ENCODE data around the gene CD3E. TPM values are rescaled to one million over a fixed set of nuclear protein-coding genes. Genes with fewer than 3 reads are reported as not detected.

Gene CD3E
- total RNA-seq = 1 to 10 TPM; 6.3 to 9.7 (median 9.7) TPM
- long read RNA-seq, donor 1, partial matches to known transcripts = 1 of 2 reads
- long read RNA-seq, donor 1, other reads (novel, unspliced or antisense) = 1 of 2 reads
- long read RNA-seq, donor 2, partial matches to known transcripts = 0 of 3 reads
- long read RNA-seq, donor 2, other reads (novel, unspliced or antisense) = 3 of 3 reads

DNA sequence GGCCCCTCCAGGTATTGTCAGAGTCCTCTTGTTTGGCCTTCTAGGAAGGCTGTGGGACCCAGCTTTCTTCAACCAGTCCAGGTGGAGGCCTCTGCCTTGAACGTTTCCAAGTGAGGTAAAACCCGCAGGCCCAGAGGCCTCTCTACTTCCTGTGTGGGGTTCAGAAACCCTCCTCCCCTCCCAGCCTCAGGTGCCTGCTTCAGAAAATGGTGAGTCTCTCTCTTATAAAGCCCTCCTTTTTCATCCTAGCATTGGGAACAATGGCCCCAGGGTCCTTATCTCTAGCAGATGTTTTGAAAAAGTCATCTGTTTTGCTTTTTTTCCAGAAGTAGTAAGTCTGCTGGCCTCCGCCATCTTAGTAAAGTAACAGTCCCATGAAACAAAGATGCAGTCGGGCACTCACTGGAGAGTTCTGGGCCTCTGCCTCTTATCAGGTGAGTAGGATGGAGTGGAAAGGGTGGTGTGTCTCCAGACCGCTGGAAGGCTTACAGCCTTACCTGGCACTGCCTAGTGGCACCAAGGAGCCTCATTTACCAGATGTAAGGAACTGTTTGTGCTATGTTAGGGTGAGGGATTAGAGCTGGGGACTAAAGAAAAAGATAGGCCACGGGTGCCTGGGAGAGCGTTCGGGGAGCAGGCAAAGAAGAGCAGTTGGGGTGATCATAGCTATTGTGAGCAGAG lies at the start of gene CD3E:
TSS of gene CD3E (plus strand) at position 163 of the 681 bp plus-strand sequence. CDS start at position 386, 223 bp downstream.
- Histone ChIP-seq H3K4me3 (no peak within 1 kb of the TSS), H3K36me3 (ENCODE audit: low read depth) (no peaks in the 10 kb centered on the region), H3K4me1 (ENCODE audit: low read depth) (no peaks in the 10 kb centered on the region), H3K9me3 (no peaks in the 10 kb centered on the region)
- TF ChIP-seq CTCF (IDR thresholded peaks at IDR 0.05) = no peak
- DNase-seq (no peak), ATAC-seq (peak; percentile 68)
- intact Hi-C loops (cut with DNase I, micrococcal nuclease) = no loop called here

- intact Hi-C loops (cut with DNase I, micrococcal nuclease) = no loop called here
- Histone ChIP-seq H3K9me3 (no peaks in the 10 kb centered on the region), H3K4me1 (ENCODE audit: low read depth) (peaks cover 16% of the 10 kb centered on the region), H3K36me3 (ENCODE audit: low read depth) (no peaks in the 10 kb centered on the region), H3K4me3 (no peak overlapping the region)
- ATAC-seq = no peak
- TF ChIP-seq CTCF (IDR thresholded peaks at IDR 0.05) = no peak
- no peak for DNase-seq
These were observed 46.1 kb upstream of the CD3E start for GRCh38 chr11:118258410-118258809.

GRCh38 chr11:118259138-118259537 lies 45.4 kb upstream of the CD3E start:
- Histone ChIP-seq H3K9me3 (no peaks in the 10 kb centered on the region), H3K36me3 (ENCODE audit: low read depth) (no peaks in the 10 kb centered on the region), H3K4me1 (ENCODE audit: low read depth) (peaks cover 16% of the 10 kb centered on the region), H3K4me3 (no peak overlapping the region)
- no peak for ATAC-seq
- intact Hi-C loops (cut with DNase I, micrococcal nuclease) = no loop called here
- no peak for TF ChIP-seq CTCF (IDR thresholded peaks at IDR 0.05)
- DNase-seq = no peak

DNA sequence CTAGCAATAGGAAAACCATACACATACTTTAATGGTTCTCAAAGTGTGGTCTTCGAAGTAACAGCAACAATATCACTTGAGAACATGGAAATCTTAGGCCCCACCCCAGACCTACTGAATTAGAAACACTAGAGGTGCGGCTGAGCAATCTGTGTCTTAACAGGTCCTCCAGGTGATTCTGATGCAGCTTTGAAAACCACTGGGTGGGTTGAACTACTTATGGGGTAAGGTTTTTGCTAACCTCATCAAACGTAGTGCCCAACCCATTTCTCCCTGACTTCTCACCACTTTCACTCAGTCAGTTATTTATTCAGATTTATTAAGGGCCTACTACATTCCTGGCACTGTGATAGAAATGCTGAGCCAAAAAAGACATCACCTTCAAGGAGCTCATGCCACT lies 44.2 kb upstream of the CD3E start:
- Histone ChIP-seq H3K4me1 (ENCODE audit: low read depth) (peaks cover 16% of the 10 kb centered on the region), H3K9me3 (no peaks in the 10 kb centered on the region), H3K4me3 (no peak overlapping the region), H3K36me3 (ENCODE audit: low read depth) (no peaks in the 10 kb centered on the region)
- no peak for DNase-seq
- no peak for TF ChIP-seq CTCF (IDR thresholded peaks at IDR 0.05)
- no peak for ATAC-seq
- intact Hi-C loops (cut with DNase I, micrococcal nuclease) = loop anchor here in 1 of 2 donors (5.0 kb wide), 1 partner anchor 58 kb away; no protein-coding TSS in a partner anchor

GRCh38 chr11:118263112-118263511 lies 41.4 kb upstream of the CD3E start:
- peaks cover 16% of the 10 kb centered on the region for H3K4me1 ChIP-seq (ENCODE audit: low read depth)
- H3K9me3 ChIP-seq = no peaks in the 10 kb centered on the region
- DNase-seq = peak in 1 of 3 donors; percentile 51
- H3K36me3 ChIP-seq (ENCODE audit: low read depth) = no peaks in the 10 kb centered on the region
- TF ChIP-seq CTCF (IDR thresholded peaks at IDR 0.05) = no peak
- H3K4me3 ChIP-seq = peak overlapping the region; percentile 11
- peak; percentile 24 for ATAC-seq
- intact Hi-C loops (cut with DNase I, micrococcal nuclease) = loop anchor here in 1 of 2 donors (5.0 kb wide), 1 partner anchor 61 kb away; no protein-coding TSS in a partner anchor
